Endothelial cell of umbilical vein (primary cell): ENCODE results near the gene RGS7. TPM values are rescaled to one million over a fixed set of nuclear protein-coding genes. Genes with fewer than 3 reads are reported as not detected.

ENCODE experiments used
- BruUV-seq: library from RNA; stranded (reverse); fragments of 400-500 nt; replicated peaks from 2 replicates; lab custom pipeline; 2021; lab: Mats Ljungman, UMichigan
- CTCF ChIA-PET: fragments of 300-600, 350-600 bp; sonication (Branson Sonifier 250); formaldehyde crosslinking; loops from one replicate; lab custom pipeline; 2021; ENCODE audit warnings: antibody characterized with exemption, inconsistent platforms; lab: Charles Lee
- POLR2A ChIA-PET: fragments of 300-600, 350-600 bp; sonication (Branson Sonifier 250); formaldehyde crosslinking; loops from one replicate; lab custom pipeline; 2021; ENCODE audit warnings: antibody characterized with exemption, inconsistent platforms; lab: Charles Lee
- DNase-seq: peaks from one replicate; pipeline ENCODE4 v3.0.0-alpha.2; 2011; ENCODE audit warnings: low read depth, low spot score
- FAIRE-seq: peaks from 2 replicates; lab custom pipeline; 2011; peaks lifted over from hg19 to GRCh38; lab: Jason Lieb, UNC
- H2AFZ ChIP-seq: 2 replicates; pipeline ENCODE4 v1.6.0; 2012; ENCODE audit warnings: low read depth, low read length, control low read depth, inconsistent platforms
- H3K27ac ChIP-seq: 2 replicates; pipeline ENCODE4 v1.5.1; 2011; ENCODE audit warnings: low read depth, mild to moderate bottlenecking, control low read depth, low read length, moderate library complexity; ENCODE audit not compliant: insufficient read depth
- H3K27me3 ChIP-seq, 2 experiments: 2 replicates each; pipeline versions ENCODE4 v1.6.0 to v1.6.1; 2011; ENCODE audit warnings: low read length in 2 of 2, mixed read lengths in 1 of 2; ENCODE audit not compliant: control insufficient read depth in 2 of 2, insufficient read depth in 2 of 2
- H3K36me3 ChIP-seq, 2 experiments: 2 replicates in 1 of 2; 3 replicates in 1 of 2; pipeline ENCODE4 v1.5.1; 2011; ENCODE audit warnings: low read length in 2 of 2, mild to moderate bottlenecking in 1 of 2, moderate library complexity in 1 of 2; ENCODE audit not compliant: control insufficient read depth in 2 of 2, insufficient read depth in 2 of 2; ENCODE audit errors: extremely low read depth in 1 of 2
- H3K4me1 ChIP-seq: 3 replicates; pipeline ENCODE4 v1.5.1; 2011; ENCODE audit warnings: mild to moderate bottlenecking, low read length; ENCODE audit not compliant: control insufficient read depth, insufficient read depth; ENCODE audit errors: extremely low read depth
- H3K4me2 ChIP-seq: 2 replicates; pipeline ENCODE4 v1.6.1; 2011; ENCODE audit warnings: low read length, control low read depth, mixed read lengths; ENCODE audit not compliant: insufficient read depth
- H3K4me3 ChIP-seq, 3 experiments: fragments of 200-600 bp in 1 of 3; sonication (generic), shearing (Covaris generic) in 1 of 3; replicated peaks in 1 of 3; 2 replicates each; pipeline ENCODE4 v1.5.1; 2011 to 2016; ENCODE audit warnings: control low read depth in 3 of 3, low read length in 3 of 3, mild to moderate bottlenecking in 2 of 3, inconsistent platforms in 1 of 3, low read depth in 1 of 3, moderate library complexity in 1 of 3; ENCODE audit not compliant: insufficient read depth in 1 of 3
- H3K79me2 ChIP-seq: 2 replicates; pipeline ENCODE4 v1.6.0; 2012; ENCODE audit warnings: low read length, inconsistent platforms; ENCODE audit not compliant: control insufficient read depth, insufficient read depth
- H3K9ac ChIP-seq: replicated peaks from 2 replicates; pipeline ENCODE3; 2011; ENCODE audit warnings: low read length, control low read depth; ENCODE audit not compliant: insufficient read depth; ENCODE audit errors: extremely low read depth
- H3K9me1 ChIP-seq: replicated peaks from 3 replicates; pipeline ENCODE4 v1.6.0; 2011; ENCODE audit warnings: mild to moderate bottlenecking, low read length; ENCODE audit not compliant: control insufficient read depth, insufficient read depth; ENCODE audit errors: extremely low read depth
- H3K9me3 ChIP-seq: replicated peaks from 2 replicates; pipeline ENCODE4 v1.5.1; 2012; ENCODE audit warnings: low read length, inconsistent platforms; ENCODE audit not compliant: control insufficient read depth, insufficient read depth
- H4K20me1 ChIP-seq: replicated peaks from 2 replicates; pipeline ENCODE3; 2011; ENCODE audit warnings: mild to moderate bottlenecking, low read length; ENCODE audit not compliant: control insufficient read depth, insufficient read depth; ENCODE audit errors: extremely low read depth
- EZH2 ChIP-seq: IDR thresholded peaks from 2 replicates; pipeline ENCODE4 v1.6.1; 2012; ENCODE audit warnings: borderline replicate concordance, low read depth, mild to moderate bottlenecking, moderate library complexity, low read length, inconsistent platforms; ENCODE audit not compliant: severe bottlenecking
- FOS ChIP-seq: IDR thresholded peaks from 2 replicates; pipeline ENCODE4 v1.6.1; 2011; ENCODE audit warnings: mild to moderate bottlenecking, low read length, moderate library complexity, borderline replicate concordance; ENCODE audit not compliant: insufficient read depth
- GATA2 ChIP-seq: IDR thresholded peaks from 2 replicates; pipeline ENCODE4 v1.7.0; 2011; ENCODE audit warnings: low read depth, mild to moderate bottlenecking, moderate library complexity, mixed read lengths, low read length; ENCODE audit not compliant: insufficient read length, insufficient read depth
- JUN ChIP-seq: IDR thresholded peaks from 2 replicates; pipeline ENCODE4 v1.6.1; 2011; ENCODE audit warnings: borderline replicate concordance, low read depth; ENCODE audit not compliant: insufficient read length, insufficient read depth
- MYC ChIP-seq: IDR thresholded peaks from one replicate; pipeline ENCODE4 v1.6.1; 2011; ENCODE audit warnings: mild to moderate bottlenecking, low read depth, low read length
- POLR2A ChIP-seq: IDR thresholded peaks from 2 replicates; pipeline ENCODE4 v1.6.1; 2012; ENCODE audit warnings: low read depth, mild to moderate bottlenecking, control low read depth, low read length
- POLR2AphosphoS5 ChIP-seq: IDR thresholded peaks from 2 replicates; pipeline ENCODE4 v1.6.1; 2012; ENCODE audit warnings: low read depth, mild to moderate bottlenecking, control low read depth, low read length, moderate library complexity; ENCODE audit not compliant: insufficient read depth
- dilution Hi-C: fragments of 300-500 bp; cut with MboI; formaldehyde crosslinking; loops from one replicate; pipeline ENCODE4 v1.15.0; 2019; ENCODE audit warnings: low sequenced_read_pairs; ENCODE audit not compliant: extremely low pct_ligation_motif_present
- intact Hi-C: fragments of 100-400 bp; cut with micrococcal nuclease; formaldehyde crosslinking; loops from one replicate; pipeline ENCODE4 v1.10.0; 2022
- polyA plus RNA-seq, 4 experiments: library from polyadenylated mRNA; depleted of rRNA in 3 of 4; stranded (reverse) in 3 of 4; unstranded in 1 of 4; fragments of >200 nt; gene quantifications; 2 replicates each; pipeline versions ENCODE4 v1.2.1 to v1.2.3, GENCODE V29; 2011 to 2012; ENCODE audit warnings: missing spikeins in 1 of 4
- total RNA-seq: library from RNA; stranded (reverse); gene quantifications from 2 replicates; pipeline ENCODE4 v1.2.3, GENCODE V29; 2021
- TF ChIP-seq, protein P1 (sequence below), 2 donors: IDR thresholded peaks; 1 replicate in 1 of 2; 2 replicates in 1 of 2; pipeline ENCODE4 v1.5.1; 2011; ENCODE audit warnings: low read length in 2 of 2, mild to moderate bottlenecking in 2 of 2, moderate library complexity in 2 of 2, control low read depth in 1 of 2, inconsistent platforms in 1 of 2, low read depth in 1 of 2; ENCODE audit not compliant: insufficient read depth in 1 of 2; ENCODE audit errors: extremely low read depth in 1 of 2
- TF ChIP-seq, protein P2 (sequence below): IDR thresholded peaks from 2 replicates; pipeline ENCODE4 v1.6.1; 2011; ENCODE audit not compliant: insufficient read depth, insufficient read length

Gene RGS7
- total and polyA plus RNA-seq, 2 donors (not counting 3 experiments of a cell fraction or from before 2014, with no cell fraction given), result 0.43 to 0.44 TPM

DNA sequence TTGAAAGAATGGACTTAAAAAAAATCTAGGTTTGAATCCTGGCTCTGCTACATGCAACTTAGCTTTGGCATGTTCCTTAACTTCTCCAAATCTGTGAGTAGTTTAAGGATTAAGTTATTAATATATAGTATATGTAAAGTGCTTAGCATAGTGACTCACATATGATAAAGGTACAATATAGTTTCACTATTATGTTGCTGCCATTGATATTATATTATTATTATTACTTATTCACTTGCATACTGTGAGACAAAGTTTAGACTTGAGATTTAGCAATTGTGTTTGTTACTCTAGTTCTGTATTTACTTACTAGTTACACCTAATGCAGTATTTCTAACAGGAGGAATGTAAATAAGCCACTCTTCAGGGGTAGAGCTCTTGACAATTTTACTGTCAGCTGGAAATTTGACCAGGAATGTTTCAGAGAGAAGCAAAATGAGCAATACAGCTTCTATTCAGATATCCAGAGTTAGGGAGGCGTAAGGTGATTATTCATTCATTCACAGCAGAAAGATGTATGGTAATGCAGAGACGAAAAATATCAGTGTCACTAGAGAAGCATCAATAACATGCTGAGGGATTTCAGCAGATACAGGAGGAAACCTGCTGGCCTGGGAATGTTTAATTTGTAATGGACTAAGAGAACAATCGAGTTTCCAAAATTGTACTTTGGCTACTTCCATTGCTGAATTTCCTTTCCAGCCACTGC is 25.5 kb downstream of the RGS7 start:
- FAIRE-seq (no peak), DNase-seq (no peak)
- H3K9me3 ChIP-seq, result no peaks in the 10 kb centered on the region
- no peak overlapping the region for H3K27ac ChIP-seq
- H2AFZ ChIP-seq, result no peak overlapping the region
- no peak overlapping the region for H3K4me3 ChIP-seq
- no TSS peak for BruUV-seq
- no peaks in the 10 kb centered on the region for H3K27me3 ChIP-seq
- no peaks in the 10 kb centered on the region for H3K36me3 ChIP-seq
- TF ChIP-seq, protein P1, sequence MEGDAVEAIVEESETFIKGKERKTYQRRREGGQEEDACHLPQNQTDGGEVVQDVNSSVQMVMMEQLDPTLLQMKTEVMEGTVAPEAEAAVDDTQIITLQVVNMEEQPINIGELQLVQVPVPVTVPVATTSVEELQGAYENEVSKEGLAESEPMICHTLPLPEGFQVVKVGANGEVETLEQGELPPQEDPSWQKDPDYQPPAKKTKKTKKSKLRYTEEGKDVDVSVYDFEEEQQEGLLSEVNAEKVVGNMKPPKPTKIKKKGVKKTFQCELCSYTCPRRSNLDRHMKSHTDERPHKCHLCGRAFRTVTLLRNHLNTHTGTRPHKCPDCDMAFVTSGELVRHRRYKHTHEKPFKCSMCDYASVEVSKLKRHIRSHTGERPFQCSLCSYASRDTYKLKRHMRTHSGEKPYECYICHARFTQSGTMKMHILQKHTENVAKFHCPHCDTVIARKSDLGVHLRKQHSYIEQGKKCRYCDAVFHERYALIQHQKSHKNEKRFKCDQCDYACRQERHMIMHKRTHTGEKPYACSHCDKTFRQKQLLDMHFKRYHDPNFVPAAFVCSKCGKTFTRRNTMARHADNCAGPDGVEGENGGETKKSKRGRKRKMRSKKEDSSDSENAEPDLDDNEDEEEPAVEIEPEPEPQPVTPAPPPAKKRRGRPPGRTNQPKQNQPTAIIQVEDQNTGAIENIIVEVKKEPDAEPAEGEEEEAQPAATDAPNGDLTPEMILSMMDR (IDR thresholded peaks at IDR 0.05; ENCODE audit: extremely low read depth in 1 of 2, insufficient read depth in 1 of 2, low read depth in 1 of 2, low read length in 2 of 2), result no peak
- no peak for TF ChIP-seq MYC
- TF ChIP-seq, protein P2, sequence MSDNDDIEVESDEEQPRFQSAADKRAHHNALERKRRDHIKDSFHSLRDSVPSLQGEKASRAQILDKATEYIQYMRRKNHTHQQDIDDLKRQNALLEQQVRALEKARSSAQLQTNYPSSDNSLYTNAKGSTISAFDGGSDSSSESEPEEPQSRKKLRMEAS, result no peak
- TF ChIP-seq EZH2, result no peak
- TF ChIP-seq FOS, result no peak
- no peak for TF ChIP-seq POLR2A
- no peak for TF ChIP-seq GATA2
- TF ChIP-seq POLR2AphosphoS5, result no peak
- TF ChIP-seq JUN, result no peak
- dilution Hi-C loops, result no loop called here
- H3K9me1 ChIP-seq, result no peaks in the 10 kb centered on the region
- H3K4me1 ChIP-seq, result no peaks in the 10 kb centered on the region
- H3K4me2 ChIP-seq, result no peak overlapping the region
- ChIA-PET POLR2A (no interaction called here), CTCF (no interaction called here)
- H3K9ac ChIP-seq, result no peak overlapping the region
- H3K79me2 ChIP-seq, result no peaks in the 10 kb centered on the region
- intact Hi-C loops, result no loop called here
- H4K20me1 ChIP-seq, result no peaks in the 10 kb centered on the region
